ENCODE measurements around the gene MGST2.

The MGST2 gene

GRCh38 chr4:139740121-139740520, 74.5 kb downstream of the MGST2 start:
- no peak for DNase-seq (ENCODE audit: low read depth)

DNA sequence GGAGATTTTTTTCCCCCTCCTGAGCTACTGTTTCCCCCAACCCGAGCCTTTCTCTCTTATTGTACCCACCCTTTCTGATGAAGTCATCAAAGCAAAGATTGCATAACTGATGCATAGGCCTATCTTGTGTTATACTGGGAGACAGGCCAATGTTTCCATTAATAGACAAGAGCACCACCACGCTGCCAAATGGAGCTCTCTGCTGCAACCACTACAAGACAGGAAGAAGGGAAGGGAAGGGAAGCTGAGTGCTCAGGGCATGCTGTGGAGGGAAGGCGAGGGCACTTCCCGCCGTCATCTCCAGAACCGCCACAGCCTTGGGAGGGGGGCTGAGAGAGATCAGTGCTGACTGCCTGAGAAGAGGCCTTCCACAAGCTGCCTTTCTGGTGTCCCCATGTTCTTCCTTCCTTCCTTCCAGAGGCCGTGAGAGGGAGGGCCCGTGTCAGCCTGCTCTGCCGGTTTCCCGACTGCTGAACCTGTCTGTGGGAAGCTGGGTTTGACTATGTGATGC, 75.0 kb downstream of the MGST2 start:
- DNase-seq (ENCODE audit: low read depth): no peak

DNA sequence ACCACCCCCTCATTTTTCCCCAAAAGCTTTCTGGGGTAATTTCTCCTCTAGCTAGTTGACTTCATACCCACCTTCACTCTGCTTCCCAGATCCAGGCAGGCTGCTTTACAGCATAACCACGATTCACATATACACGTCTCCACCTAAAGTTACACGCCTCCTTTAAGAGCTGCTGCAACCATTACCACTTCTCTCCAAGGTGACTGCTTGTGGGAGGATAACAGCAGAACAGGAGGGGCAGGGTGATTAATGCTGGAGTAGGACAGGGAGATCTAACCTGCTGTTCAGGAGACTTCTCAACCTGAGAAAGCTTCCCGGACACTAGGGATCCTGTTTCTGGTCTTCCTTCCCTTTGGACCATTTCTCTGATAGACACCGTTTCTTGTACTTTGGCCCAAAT, 77.4 kb downstream of the MGST2 start:
- no peak for DNase-seq (ENCODE audit: low read depth)

- no peak for DNase-seq (ENCODE audit: low read depth)
These were observed 78.6 kb downstream of the MGST2 start for GRCh38 chr4:139744232-139744631.

DNA sequence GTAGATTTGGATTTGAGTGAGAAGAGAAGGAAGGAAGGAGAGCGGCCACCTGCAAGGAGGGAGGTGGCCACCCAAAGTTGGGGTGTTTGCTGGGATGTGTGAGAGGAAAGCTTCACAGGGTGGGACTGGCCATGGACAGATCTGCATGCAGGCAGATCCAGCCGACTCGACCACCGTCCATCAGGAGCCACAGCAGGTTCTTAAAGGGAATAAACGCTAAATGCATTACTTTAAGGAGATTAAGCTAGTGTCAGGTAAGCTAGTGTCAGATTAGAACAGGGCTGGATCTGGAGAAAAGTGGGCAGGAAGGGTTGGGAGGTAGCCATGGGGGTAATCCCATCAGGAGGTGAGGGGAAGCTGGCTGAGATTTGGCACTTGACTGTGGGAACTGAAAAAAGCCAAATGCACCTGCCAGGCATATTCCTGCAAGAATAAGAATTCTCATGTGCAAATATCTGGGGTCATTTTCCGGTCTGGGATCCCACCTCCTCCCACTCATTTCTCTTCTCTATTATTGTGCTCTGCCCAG, 79.6 kb downstream of the MGST2 start:
- DNase-seq (ENCODE audit: low read depth): no peak

DNA sequence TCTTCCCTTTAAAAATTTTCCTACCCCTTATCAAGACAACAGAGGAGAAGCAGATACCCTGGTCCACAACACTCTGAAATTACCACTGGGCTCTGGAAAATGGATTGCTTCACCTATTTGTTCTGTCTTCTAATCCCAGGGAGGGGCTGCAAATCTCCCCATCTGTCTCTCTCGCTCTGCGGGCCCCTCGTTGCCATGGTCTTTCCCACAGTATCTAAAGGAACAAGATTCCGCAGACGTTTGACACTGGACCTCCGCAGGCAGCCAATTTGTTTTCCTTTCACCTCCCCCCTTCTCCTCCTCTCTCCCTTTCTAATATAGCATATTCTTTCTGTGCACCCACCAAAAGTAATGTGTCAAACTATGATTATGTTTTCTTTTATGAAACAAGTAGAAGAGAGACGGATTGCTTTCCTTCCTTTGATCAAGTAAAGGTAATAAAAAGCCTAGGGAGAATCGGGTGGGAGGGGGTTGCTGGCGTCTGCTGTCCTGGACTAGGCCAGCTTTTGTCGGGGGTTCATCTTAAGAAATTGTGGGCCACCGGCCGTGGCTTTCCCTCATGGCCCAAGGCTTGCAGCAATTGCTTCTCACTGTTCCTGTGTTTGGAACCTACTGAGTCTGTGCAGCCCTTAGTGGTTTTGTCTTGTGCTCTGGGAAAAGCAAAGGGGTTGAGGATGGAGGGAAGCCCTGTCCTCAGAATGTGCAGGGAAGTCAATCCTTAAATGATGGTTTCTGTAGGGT, 81.0 kb downstream of the MGST2 start:
- DNase-seq (ENCODE audit: low read depth): no peak

DNA sequence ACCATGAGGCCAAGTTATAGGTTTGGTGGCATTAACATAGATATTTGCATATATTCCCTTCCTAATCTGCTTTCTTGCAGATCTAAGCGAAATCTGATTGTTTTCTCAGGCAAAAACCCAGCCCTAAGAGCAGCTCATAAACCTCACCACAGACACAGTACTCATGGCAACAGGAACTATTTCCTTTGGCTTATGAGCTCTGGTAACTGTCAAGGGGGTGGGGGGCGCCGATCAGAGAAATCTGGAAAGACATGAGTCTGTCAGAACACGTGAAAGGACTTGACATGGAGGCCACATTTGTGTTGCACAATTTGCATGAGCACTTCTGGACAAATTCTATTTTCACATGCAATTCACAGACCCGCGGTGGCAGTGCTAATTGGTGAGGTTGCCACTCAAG, 83.7 kb downstream of the MGST2 start:
- no peak for DNase-seq (ENCODE audit: low read depth)

DNA sequence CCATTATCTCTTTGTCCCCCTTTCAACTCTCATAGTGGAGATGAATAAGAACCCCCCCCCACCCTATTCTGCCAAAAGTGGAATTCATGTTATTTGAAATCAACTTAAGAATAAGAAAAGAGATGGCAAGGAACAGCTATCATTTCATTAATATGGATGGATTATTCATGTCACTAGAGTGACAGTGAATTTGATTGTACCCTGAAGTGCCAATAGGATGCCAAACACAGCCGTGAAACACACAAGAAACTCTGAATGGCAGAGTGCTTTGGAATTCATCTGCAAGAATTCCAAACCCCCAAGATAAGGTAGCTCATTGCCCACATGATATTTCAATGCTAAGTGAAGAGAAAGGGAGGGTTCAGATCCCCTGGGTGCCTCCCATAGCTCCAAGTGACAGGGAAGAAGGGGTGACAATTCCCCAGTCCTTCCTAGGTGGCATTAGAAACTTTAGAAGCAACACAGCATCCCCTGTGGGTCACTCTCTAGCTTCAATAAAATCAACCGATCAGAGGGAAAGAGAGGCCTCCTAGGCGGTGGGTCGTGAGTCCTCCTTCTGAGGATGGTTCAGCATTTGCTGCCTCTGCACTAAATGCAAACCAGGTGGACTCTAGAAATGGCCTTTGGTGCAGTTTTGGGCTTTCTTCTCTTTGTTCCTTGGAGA, 84.3 kb downstream of the MGST2 start:
- no peak for DNase-seq (ENCODE audit: low read depth)

- no peak for DNase-seq (ENCODE audit: low read depth)
These were observed 88.1 kb downstream of the MGST2 start for GRCh38 chr4:139753686-139754085.
